ENCODE results near the gene PYGL.
"Not testable (repeated sequence)": the region's sequence is repeated elsewhere in the genome, so short reads cannot be mapped to it uniquely, and the experiment has no call there.

The PYGL gene

DNA sequence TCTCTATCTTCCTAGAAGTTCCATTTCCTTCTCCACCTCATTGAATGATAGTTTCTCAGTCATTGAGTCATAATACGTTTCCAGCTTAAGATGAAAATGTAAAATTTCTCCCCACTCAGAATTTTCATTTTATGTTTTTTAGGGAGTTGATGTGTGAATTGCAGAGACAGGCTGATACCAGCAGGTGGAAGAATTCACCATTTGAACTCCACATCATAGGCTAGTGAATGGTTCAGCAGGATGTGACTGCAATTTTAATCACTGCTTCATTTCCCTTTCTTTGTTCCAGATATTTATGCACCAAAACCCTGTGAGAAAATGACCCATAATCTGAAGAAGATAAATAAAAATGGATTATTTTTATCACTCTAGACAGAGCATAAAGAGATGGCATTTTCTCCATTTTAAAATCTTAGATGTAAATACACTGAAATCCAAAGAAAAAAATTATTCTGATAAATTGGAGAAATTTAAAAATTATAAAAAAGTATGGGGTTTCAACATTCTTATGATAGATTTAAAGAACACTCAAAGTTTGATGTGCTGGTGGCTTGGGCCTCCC lies 10.6 kb upstream of the PYGL start:
- DNase-seq, result no peak

DNA sequence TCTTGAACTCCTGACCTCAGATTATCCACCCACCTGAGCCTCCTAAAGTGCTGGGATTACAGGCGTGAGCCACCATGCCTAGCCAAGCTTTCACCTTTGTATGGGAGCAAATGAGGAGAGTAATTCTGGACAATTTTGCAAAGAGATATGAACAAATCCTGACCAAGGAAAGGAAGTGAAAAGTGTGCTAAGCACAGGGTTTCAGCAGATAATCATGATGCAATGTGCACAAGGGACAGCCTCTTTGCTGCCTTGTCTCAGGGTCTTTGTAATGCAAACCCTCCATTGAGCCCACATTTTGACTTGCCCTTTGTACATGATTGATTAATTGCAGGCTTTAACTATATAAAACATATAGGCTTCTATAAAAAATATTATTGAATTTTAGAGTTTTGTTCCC lies 9.2 kb upstream of the PYGL start:
- DNase-seq, result no peak

GRCh38 chr14:50951032-50951431 lies 6.7 kb upstream of the PYGL start:
- DNase-seq, result no peak

DNA sequence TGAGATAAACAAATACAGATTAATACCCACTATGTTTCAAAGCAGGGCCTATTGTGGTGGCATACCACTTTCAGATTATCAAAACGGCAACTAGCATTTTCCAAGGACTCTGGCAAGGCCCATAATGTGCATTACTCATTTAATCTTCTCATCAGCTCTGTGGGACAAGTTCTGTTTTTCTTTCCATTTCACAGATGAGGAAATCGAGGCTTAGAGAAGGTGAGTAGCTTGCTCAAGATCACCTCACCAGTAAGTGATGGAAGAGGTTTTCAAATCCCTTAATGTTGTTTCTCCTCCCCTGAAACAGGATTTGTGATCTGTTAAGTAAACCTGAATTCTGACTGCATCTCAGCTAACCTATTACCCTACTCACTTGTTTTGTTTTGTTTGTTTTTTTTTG lies 3.9 kb upstream of the PYGL start:
- no peak for DNase-seq

DNA sequence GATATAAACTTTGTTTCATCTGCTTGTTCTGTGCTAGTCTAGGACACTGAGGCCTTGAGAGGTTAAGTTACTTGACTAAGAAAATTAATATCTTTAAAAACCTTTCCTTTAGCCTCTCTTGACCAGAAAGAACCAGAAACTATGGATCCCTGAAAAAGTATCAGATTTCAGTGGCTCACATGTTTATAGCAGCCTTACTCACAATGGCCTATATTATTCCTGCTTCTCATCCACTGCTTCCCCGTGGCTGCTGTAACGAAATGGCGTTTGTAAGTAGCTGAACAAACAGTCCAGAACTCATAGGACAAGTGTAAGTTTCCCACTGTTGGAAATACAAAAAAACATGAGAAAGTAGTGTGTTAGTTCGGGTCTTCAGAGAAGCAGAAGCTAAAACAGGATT lies 3.2 kb upstream of the PYGL start:
- DNase-seq, result no peak

DNA sequence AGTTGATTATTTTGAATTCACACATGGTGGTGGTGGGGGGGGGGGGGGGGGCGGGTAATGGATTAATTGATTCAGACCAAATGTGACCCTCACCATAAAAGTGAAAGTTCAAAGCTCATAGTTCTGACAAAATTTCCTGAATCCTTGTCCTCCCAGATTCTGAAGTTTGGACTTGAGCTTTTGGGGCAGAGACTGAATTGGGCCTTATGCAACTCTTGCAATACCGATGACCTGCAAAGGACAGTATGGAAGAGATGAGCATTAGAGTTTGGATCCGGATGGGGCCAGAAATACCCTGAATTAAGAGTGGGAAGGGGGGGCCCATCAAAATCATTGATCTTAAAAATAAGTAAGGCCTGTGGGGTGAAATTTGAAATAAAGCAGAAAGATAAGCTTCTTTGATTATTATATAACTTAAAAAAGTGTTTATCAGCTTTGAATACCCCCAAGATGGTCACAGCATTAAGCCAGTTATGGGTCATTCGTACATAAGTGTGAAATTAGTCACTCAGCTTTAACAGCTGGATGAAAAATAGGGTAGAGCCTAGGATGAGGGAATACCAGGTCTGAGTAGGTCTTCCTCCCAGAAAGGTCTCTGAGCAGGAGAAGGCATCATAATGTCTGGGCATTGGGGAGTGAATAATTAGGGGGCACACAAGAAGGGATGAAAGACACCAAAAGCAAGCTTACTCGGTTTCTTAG lies 2.1 kb upstream of the PYGL start:
- DNase-seq, result no peak

DNA sequence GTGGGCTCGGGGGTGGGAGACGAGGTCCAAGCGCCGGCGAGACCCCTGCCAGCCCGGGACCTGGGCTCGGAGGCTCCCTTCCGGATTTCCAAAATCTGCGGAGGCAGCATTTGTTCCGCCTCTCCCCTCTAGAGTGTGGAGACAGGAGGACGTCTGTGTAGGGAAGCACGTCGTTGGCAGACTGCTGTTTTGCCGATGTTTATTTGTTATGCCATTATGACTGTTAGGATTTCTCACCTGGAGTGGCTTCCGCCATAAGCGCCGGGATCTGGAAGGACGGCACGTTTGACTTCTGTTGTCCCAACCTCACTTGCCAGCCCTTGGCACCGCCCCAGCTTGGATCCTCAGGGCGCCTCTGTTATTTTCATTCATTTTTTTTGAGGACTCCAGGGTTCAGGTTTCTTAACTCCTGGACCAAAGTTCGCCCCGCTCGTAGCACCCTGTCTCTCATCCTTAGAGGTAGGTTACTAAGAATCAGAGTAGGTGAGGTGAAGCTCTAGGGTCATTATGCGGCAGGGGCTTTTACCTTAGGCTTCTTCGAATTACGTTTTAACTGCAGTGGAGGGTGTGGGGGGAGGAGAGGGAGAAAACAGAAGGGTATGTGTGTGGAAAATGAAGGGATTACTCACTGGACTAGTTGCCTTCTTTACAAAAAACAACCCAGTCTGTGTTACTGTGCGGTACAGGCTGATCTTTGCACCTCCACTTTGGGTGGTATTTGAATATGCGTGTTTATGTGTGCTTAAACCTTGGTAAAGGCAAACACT lies 547 bp upstream of the PYGL start:
- DNase-seq, result no peak

- DNase-seq, result no peak
Observed at GRCh38 chr14:50943261-50943942, 881 bp downstream of the PYGL start.

DNA sequence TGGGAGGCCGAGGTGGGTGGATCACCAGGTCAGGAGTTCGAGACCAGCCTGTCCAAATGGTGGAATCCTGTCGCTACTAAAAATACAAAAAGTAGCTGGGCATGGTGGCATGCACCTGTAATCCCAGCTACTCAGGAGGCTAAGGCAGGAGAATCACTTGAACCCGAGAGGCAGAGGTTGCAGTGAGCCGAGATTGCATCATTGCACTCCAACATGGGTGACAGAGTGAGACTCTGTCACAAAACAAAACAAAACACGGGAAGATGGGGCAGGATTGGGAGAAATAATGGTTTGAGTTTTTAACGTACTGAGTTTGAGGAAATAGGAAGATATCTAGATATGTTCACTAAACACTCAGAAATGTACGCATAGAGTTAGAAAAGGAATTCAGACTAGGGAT lies 2.6 kb downstream of the PYGL start:
- not testable (repeated sequence) for DNase-seq

GRCh38 chr14:50941151-50941550 lies 3.1 kb downstream of the PYGL start:
- no peak for DNase-seq

- no peak for DNase-seq
Observed at GRCh38 chr14:50937800-50938199, 6.5 kb downstream of the PYGL start.

DNA sequence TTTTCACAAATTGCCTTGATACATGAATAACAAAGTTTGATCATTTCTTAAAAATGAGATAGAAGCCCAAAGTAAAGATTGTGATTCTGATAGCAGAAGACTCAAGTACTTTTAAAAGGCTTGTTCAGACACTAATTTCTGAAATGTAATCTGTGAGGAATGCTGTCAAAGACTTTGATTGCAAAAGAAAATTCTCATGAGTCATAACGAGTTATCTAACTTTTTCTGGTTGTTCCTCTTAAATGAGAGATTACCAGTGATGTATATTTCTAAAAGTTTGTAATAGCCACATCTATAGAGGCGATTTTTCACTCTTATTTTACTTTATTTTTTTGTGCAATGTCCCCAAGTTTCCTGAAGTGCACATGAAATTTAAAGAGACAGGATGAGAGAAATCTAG lies 7.0 kb downstream of the PYGL start:
- no peak for DNase-seq

DNA sequence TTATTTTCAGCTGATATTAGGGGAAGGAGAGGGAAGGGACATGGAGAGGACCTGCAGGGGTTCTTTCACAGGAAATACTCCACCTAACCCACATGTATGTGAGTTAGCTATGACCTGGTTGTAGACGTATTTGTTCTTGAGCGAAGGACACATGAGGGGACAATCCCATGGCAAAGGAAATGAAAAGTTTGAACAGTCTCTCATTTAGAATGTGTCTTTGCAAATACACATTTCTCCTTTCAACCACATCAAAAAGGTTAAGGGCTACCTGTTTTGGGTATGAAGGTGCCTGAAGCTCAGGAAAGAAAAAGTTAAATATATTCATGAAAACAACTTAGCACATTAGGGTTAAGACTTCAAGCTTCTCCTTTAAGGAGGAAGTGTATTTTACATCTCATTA lies 7.4 kb downstream of the PYGL start:
- DNase-seq, result no peak

DNA sequence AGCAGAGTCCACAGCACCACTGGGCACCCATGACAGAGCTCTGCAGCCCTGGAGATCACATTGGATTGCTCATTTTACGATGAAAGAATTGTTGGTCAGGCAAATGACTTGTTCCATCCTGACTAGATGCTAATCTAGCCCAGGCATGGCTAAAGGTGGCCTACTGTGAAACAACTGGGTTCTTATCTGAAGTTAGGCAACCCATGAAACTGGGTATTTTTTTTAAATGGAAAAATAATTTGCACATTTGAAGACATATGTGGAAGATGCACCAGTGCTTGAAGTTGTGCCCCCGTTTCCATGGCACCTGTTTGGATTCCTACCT lies 8.3 kb downstream of the PYGL start:
- DNase-seq, result no peak

DNA sequence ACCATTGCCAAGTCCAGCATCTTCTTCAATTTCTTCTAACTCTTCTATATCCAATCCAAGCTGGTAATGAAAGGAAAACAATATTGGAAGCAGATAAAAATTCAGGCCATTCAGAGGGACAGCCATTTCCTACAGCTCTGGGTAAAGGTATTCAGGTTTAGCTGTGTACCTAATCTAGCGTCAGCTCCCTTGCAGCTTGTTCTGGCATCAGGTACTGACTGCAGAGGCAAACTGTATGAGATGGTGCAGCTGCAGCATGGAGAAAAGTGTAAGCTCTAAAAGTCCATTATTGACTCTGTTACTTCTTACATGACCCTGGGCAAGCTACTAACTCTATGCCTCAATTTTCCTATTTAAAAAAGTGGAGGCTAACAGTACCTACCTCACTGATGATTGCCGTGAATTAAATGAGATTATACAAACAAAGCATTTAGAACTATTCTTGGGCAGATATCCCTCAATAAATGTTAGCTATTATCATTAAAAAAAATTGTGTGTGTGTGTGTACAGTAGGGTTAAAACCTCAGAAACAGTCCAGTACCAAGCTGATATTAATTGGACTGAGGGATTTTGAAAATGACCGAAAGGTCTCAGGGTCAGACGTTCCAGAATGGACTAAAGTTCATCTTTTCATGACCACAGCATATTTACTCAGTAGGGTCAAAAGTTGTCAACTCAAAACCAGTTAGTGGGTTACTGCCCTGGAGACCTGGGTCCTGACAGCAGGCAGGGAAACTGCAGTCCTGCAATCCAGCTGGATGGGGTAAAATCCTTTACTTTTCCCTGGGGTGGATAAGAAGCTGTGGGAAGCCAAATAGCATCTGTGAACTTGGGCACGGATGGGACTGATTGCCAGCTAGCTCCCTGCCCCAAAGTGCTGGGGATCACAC lies 8.9 kb downstream of the PYGL start:
- DNase-seq, result no peak

DNA sequence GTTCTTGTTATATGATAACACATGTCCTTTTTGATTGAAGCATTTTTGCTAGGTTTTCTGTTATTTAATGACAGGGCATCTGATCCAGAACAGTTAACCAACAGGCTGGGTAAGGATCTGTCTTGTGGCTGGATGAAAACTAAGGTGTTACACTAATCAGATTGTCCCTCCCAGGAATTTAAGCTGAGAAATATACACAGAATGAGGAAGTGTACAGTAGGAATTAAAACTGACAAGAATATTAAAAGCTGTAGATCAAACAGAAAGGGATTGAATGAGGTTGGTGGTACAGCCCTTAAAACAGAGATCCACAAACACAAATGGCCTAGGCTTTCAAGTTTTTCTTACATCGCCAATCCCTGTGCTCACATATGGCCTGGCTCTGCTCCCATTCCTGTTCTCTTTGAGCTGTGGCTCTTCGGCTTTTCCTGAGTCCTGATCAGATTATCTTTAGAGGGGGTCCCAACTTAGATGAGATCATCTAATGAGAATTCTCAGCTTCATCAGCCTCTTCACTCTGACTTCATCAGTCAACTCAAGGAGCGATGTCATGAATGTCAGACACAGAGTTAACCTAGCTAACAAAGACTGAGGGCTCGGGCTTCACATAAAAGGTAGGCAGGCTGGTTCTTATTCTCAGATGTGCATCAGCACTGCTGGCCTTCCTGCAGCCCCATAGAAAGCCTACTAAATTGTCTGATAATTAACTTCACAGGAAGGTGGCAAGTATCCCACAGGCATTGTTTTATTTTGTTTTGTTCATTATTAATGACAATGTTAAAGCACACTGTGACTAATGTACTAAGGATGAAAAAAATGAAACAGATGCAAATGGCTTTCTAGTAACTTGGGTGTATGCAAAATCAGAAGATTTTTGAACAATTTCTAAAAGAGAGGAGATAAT lies 11.4 kb downstream of the PYGL start:
- DNase-seq, result no peak

- DNase-seq, result no peak
Observed at GRCh38 chr14:50932156-50932555, 12.1 kb downstream of the PYGL start.

- DNase-seq, result no peak
Observed at GRCh38 chr14:50931559-50931958, 12.7 kb downstream of the PYGL start.

GRCh38 chr14:50929506-50929905 lies 14.8 kb downstream of the PYGL start:
- DNase-seq, result no peak

GRCh38 chr14:50928002-50928635 lies 16.2 kb downstream of the PYGL start:
- DNase-seq, result peak; percentile 7 to 48

GRCh38 chr14:50926851-50927386 lies 17.4 kb downstream of the PYGL start:
- DNase-seq, result no peak
